Activated CD4-positive, alpha-beta T cell treated with anti-CD3 and anti-CD28 coated beads, Interleukin-2, amount 10 ng/mL, durations not matched to agents 24 days and 14 days (primary cell): ENCODE results near the gene APPL2. TPM values are rescaled to one million over a fixed set of nuclear protein-coding genes. Genes with fewer than 3 reads are reported as not detected.
"Not testable (repeated sequence)": the region's sequence is repeated elsewhere in the genome, so short reads cannot be mapped to it uniquely, and the experiment has no call there.

Experiments used
- DNase-seq: peaks from one replicate; pipeline ENCODE4 v3.0.0; 2022
- H3K27ac Mint-ChIP-seq: one replicate; pipeline ENCODE4 v1.8.0; 2022; ENCODE audit warnings: mild to moderate bottlenecking, mixed read lengths
- H3K27me3 Mint-ChIP-seq: one replicate; pipeline ENCODE4 v1.8.0; 2022; ENCODE audit warnings: mixed read lengths
- H3K36me3 Mint-ChIP-seq: one replicate; pipeline ENCODE4 v1.8.0; 2022; ENCODE audit warnings: low read depth, mild to moderate bottlenecking, mixed read lengths
- H3K4me1 Mint-ChIP-seq: one replicate; pipeline ENCODE4 v1.8.0; 2021; ENCODE audit warnings: mixed read lengths
- H3K4me3 Mint-ChIP-seq: one replicate; pipeline ENCODE4 v1.8.0; 2022; ENCODE audit warnings: mild to moderate bottlenecking, moderate library complexity, mixed read lengths
- H3K9me3 Mint-ChIP-seq: one replicate; pipeline ENCODE4 v1.8.0; 2021; ENCODE audit warnings: mixed read lengths
- intact Hi-C: fragments of 100-400 bp; cut with micrococcal nuclease; formaldehyde crosslinking; loops from one replicate; pipeline ENCODE4 v1.15.1; 2023
- total RNA-seq: library from RNA; stranded (reverse); gene quantifications from 2 replicates; pipeline ENCODE4 v1.2.3, GENCODE V29; 2022

The APPL2 gene
- total RNA-seq, 1 donor from 2014 or later: 20.5 TPM

GRCh38 chr12:105206686-105207374 lies 29.1 kb downstream of the APPL2 start:
- intact Hi-C loops: no loop called here
- Mint-ChIP-seq H3K36me3 (peaks cover 44% of the 10 kb centered on the region), H3K4me1 (peaks cover 20% of the 10 kb centered on the region), H3K4me3 (no peak overlapping the region), H3K9me3 (no peaks in the 10 kb centered on the region), H3K27me3 (no peaks in the 10 kb centered on the region), H3K27ac (no peak overlapping the region)
- no peak for DNase-seq

- Mint-ChIP-seq H3K27me3 (no peaks in the 10 kb centered on the region), H3K4me1 (peaks cover 20% of the 10 kb centered on the region), H3K4me3 (no peak overlapping the region), H3K36me3 (peaks cover 38% of the 10 kb centered on the region), H3K27ac (peak overlapping the region; percentile 89), H3K9me3 (no peaks in the 10 kb centered on the region)
- no peak for DNase-seq
- intact Hi-C loops: loop anchor here (2.0 kb wide), 1 partner anchor 23 kb away; no protein-coding TSS in a partner anchor
Observed at GRCh38 chr12:105205322-105206048, 30.5 kb downstream of the APPL2 start.

- Mint-ChIP-seq H3K4me3 (no peak overlapping the region), H3K27me3 (no peaks in the 10 kb centered on the region), H3K9me3 (no peaks in the 10 kb centered on the region), H3K36me3 (peaks cover 37% of the 10 kb centered on the region), H3K27ac (peak overlapping the region; percentile 89), H3K4me1 (peaks cover 20% of the 10 kb centered on the region)
- intact Hi-C loops: loop anchor here (2.0 kb wide), 1 partner anchor 24 kb away; no protein-coding TSS in a partner anchor
- DNase-seq: no peak
Observed at GRCh38 chr12:105204916-105205315, 31.1 kb downstream of the APPL2 start.

- H3K9me3 Mint-ChIP-seq: no peaks in the 10 kb centered on the region
- peaks cover 37% of the 10 kb centered on the region for H3K36me3 Mint-ChIP-seq
- DNase-seq: no peak
- intact Hi-C loops: loop anchor here (2.0 kb wide), 1 partner anchor 25 kb away; no protein-coding TSS in a partner anchor
- H3K4me3 Mint-ChIP-seq: no peak overlapping the region
- H3K4me1 Mint-ChIP-seq: peaks cover 20% of the 10 kb centered on the region
- peak overlapping the region; percentile 40 for H3K27ac Mint-ChIP-seq
- H3K27me3 Mint-ChIP-seq: no peaks in the 10 kb centered on the region
Observed at GRCh38 chr12:105204127-105204526, 31.8 kb downstream of the APPL2 start.

GRCh38 chr12:105202202-105202601 lies 33.8 kb downstream of the APPL2 start:
- H3K9me3 Mint-ChIP-seq: no peaks in the 10 kb centered on the region

GRCh38 chr12:105201299-105201698 lies 34.7 kb downstream of the APPL2 start:
- peaks cover 39% of the 10 kb centered on the region for H3K36me3 Mint-ChIP-seq
- no peak overlapping the region for H3K27ac Mint-ChIP-seq
- intact Hi-C loops: no loop called here

More at GRCh38 chr12:105202202-105202601, 33.8 kb downstream of the APPL2 start:
- Mint-ChIP-seq H3K27me3 (no peaks in the 10 kb centered on the region), H3K4me1 (peaks cover 20% of the 10 kb centered on the region), H3K4me3 (no peak overlapping the region), H3K36me3 (peaks cover 43% of the 10 kb centered on the region), H3K27ac (no peak overlapping the region)
- intact Hi-C loops: no loop called here
- no peak for DNase-seq

GRCh38 chr12:105200385-105200784 lies 35.6 kb downstream of the APPL2 start:
- H3K9me3 Mint-ChIP-seq: no peaks in the 10 kb centered on the region
- no peak for DNase-seq
- H3K4me3 Mint-ChIP-seq: no peak overlapping the region
- H3K4me1 Mint-ChIP-seq: peaks cover 17% of the 10 kb centered on the region
- no peak overlapping the region for H3K27ac Mint-ChIP-seq
- intact Hi-C loops: no loop called here
- H3K27me3 Mint-ChIP-seq: no peaks in the 10 kb centered on the region
- H3K36me3 Mint-ChIP-seq: peaks cover 32% of the 10 kb centered on the region

More at GRCh38 chr12:105201299-105201698, 34.7 kb downstream of the APPL2 start:
- no peaks in the 10 kb centered on the region for H3K27me3 Mint-ChIP-seq
- no peak for DNase-seq
- H3K4me1 Mint-ChIP-seq: peaks cover 20% of the 10 kb centered on the region
- H3K9me3 Mint-ChIP-seq: no peaks in the 10 kb centered on the region
- no peak overlapping the region for H3K4me3 Mint-ChIP-seq

- Mint-ChIP-seq H3K27ac (peak overlapping the region; percentile 6), H3K36me3 (peaks cover 30% of the 10 kb centered on the region), H3K9me3 (no peaks in the 10 kb centered on the region), H3K4me3 (no peak overlapping the region), H3K27me3 (no peaks in the 10 kb centered on the region), H3K4me1 (peaks cover 5% of the 10 kb centered on the region)
- DNase-seq: no peak
- intact Hi-C loops: no loop called here
Observed at GRCh38 chr12:105198961-105199360, 37.0 kb downstream of the APPL2 start.

- Mint-ChIP-seq H3K27me3 (no peaks in the 10 kb centered on the region), H3K27ac (no peak overlapping the region), H3K36me3 (peaks cover 40% of the 10 kb centered on the region), H3K9me3 (no peaks in the 10 kb centered on the region), H3K4me3 (no peak overlapping the region), H3K4me1 (no peaks in the 10 kb centered on the region)
- intact Hi-C loops: no loop called here
- DNase-seq: no peak
Observed at GRCh38 chr12:105196090-105196489, 39.9 kb downstream of the APPL2 start.

- no peak overlapping the region for H3K27ac Mint-ChIP-seq
- H3K4me3 Mint-ChIP-seq: no peak overlapping the region
- H3K27me3 Mint-ChIP-seq: no peaks in the 10 kb centered on the region
- no peaks in the 10 kb centered on the region for H3K9me3 Mint-ChIP-seq
- H3K4me1 Mint-ChIP-seq: peaks cover 2% of the 10 kb centered on the region
- DNase-seq: no peak
- peaks cover 50% of the 10 kb centered on the region for H3K36me3 Mint-ChIP-seq
- intact Hi-C loops: no loop called here
Observed at GRCh38 chr12:105194947-105195346, 41.0 kb downstream of the APPL2 start.

GRCh38 chr12:105192624-105193225 lies 43.2 kb downstream of the APPL2 start:
- H3K9me3 Mint-ChIP-seq: no peaks in the 10 kb centered on the region
- H3K27ac Mint-ChIP-seq: no peak overlapping the region
- peaks cover 63% of the 10 kb centered on the region for H3K36me3 Mint-ChIP-seq
- H3K4me1 Mint-ChIP-seq: peaks cover 2% of the 10 kb centered on the region
- DNase-seq: no peak
- intact Hi-C loops: no loop called here
- H3K27me3 Mint-ChIP-seq: no peaks in the 10 kb centered on the region
- no peak overlapping the region for H3K4me3 Mint-ChIP-seq

GRCh38 chr12:105190530-105190929 lies 45.4 kb downstream of the APPL2 start:
- Mint-ChIP-seq H3K27me3 (no peaks in the 10 kb centered on the region), H3K4me3 (no peak overlapping the region), H3K9me3 (no peaks in the 10 kb centered on the region), H3K36me3 (peaks cover 65% of the 10 kb centered on the region), H3K27ac (no peak overlapping the region), H3K4me1 (peaks cover 2% of the 10 kb centered on the region)
- no peak for DNase-seq
- intact Hi-C loops: no loop called here

GRCh38 chr12:105189293-105189692 lies 46.7 kb downstream of the APPL2 start:
- Mint-ChIP-seq H3K27ac (no peak overlapping the region), H3K4me3 (no peak overlapping the region), H3K9me3 (no peaks in the 10 kb centered on the region), H3K27me3 (no peaks in the 10 kb centered on the region), H3K36me3 (peaks cover 70% of the 10 kb centered on the region), H3K4me1 (peaks cover 2% of the 10 kb centered on the region)
- intact Hi-C loops: no loop called here
- DNase-seq: no peak

- H3K27me3 Mint-ChIP-seq, H3K4me1 Mint-ChIP-seq, DNase-seq, H3K4me3 Mint-ChIP-seq, intact Hi-C loops, H3K27ac Mint-ChIP-seq: not testable (repeated sequence)
- H3K9me3 Mint-ChIP-seq: peaks cover 19% of the 10 kb centered on the region
- H3K36me3 Mint-ChIP-seq: peaks cover 79% of the 10 kb centered on the region
Observed at GRCh38 chr12:105183976-105184375, 52.0 kb downstream of the APPL2 start.
